K562 (cell line): Measurements from ENCODE around the gene CEMP1. TPM values are rescaled to one million over a fixed set of nuclear protein-coding genes. Genes with fewer than 3 reads are reported as not detected.

ENCODE experiments used
- ARID2 ChIP-seq: fragments of 450-650 bp; IDR thresholded peaks from 2 replicates; pipeline ENCODE4 v1.6.1; 2017; ENCODE audit warnings: antibody characterized with exemption, mild to moderate bottlenecking
- HINFP ChIP-seq: fragments of 450-650 bp; conservative IDR thresholded peaks from 2 replicates; pipeline ENCODE4 v1.6.1; 2016; ENCODE audit warnings: missing genetic modification characterization, low read depth, mild to moderate bottlenecking, control low read depth, missing compliant biosample characterization
- HMGXB4 ChIP-seq: sonication (generic); formaldehyde crosslinking; IDR thresholded peaks from 2 replicates; pipeline ENCODE4 v1.8.1; 2023; ENCODE audit warnings: mild to moderate bottlenecking, missing genetic modification reagents
- L3MBTL2 ChIP-seq: fragments of 450-650 bp; IDR thresholded peaks from 2 replicates; pipeline ENCODE4 v1.6.1; 2016; ENCODE audit warnings: mild to moderate bottlenecking, moderate library complexity
- NCOR1 ChIP-seq: fragments of 450-650 bp; IDR thresholded peaks from 2 replicates; pipeline ENCODE4 v1.6.1; 2016; ENCODE audit warnings: mild to moderate bottlenecking, moderate library complexity
- RBM22 ChIP-seq: fragments of 200-400 bp; formaldehyde crosslinking; IDR thresholded peaks from 2 replicates; pipeline ENCODE4 v1.6.1; 2018; ENCODE audit warnings: low read length, low read depth; ENCODE audit not compliant: poor library complexity, severe bottlenecking
- XRCC4 ChIP-seq: IDR thresholded peaks from one replicate; pipeline ENCODE4 v1.6.1; 2011; ENCODE audit not compliant: insufficient read depth, insufficient read length; ENCODE audit errors: extremely low read depth
- YY1 ChIP-seq, 3 experiments: IDR thresholded peaks; 2 replicates each; pipeline ENCODE4 v1.6.1; 2011; ENCODE audit warnings: low read length in 2 of 3, mild to moderate bottlenecking in 2 of 3, moderate library complexity in 2 of 3, borderline replicate concordance in 1 of 3, control low read depth in 1 of 3, low read depth in 1 of 3; ENCODE audit not compliant: insufficient read depth in 3 of 3, insufficient replicate concordance in 2 of 3, control insufficient read depth in 1 of 3, insufficient read length in 1 of 3; ENCODE audit errors: extremely low read depth in 1 of 3
- polyA plus RNA-seq, 8 experiments: library from polyadenylated mRNA; depleted of rRNA in 4 of 8; stranded (reverse) in 5 of 8; unstranded in 3 of 8; fragments of >200 nt; fragmentation: Nextera tagmentation in 2 of 8; fragmentation: Illumina TruSeq in 1 of 8; extraction: Ambion mirVana in 2 of 8; extraction: Trizol in 1 of 8; gene quantifications; 2 replicates each; pipeline versions ENCODE4 v1.2.1 to v1.2.3, GENCODE V29; 2011 to 2014; ENCODE audit warnings: inconsistent platforms in 1 of 8, missing spikeins in 1 of 8
- total RNA-seq, 7 experiments: library from RNA; depleted of rRNA in 6 of 7; stranded (reverse); fragments of >200 nt in 6 of 7; fragmentation: Illumina TruSeq in 2 of 7; extraction: Trizol in 2 of 7; gene quantifications; 2 replicates each; pipeline versions ENCODE4 v1.2.1 to v1.2.3, GENCODE V29; 2011 to 2021; ENCODE audit warnings: low replicate concordance in 1 of 7
- TF ChIP-seq, protein P1 (sequence below): fragments of 250-450 bp; sonication (Bioruptor Pico); IDR thresholded peaks from 2 replicates; pipeline ENCODE4 v1.8.0; 2021; ENCODE audit warnings: moderate library complexity, mild to moderate bottlenecking, inconsistent platforms
- TF ChIP-seq, protein P2 (sequence below): fragments of 200-600 bp; sonication (generic); IDR thresholded peaks from one replicate; pipeline ENCODE4 v1.6.1; 2012; ENCODE audit warnings: mild to moderate bottlenecking, low read depth, low read length, inconsistent platforms

The CEMP1 gene
- total and polyA plus RNA-seq, 9 of the 15 experiments (the other 6 are each of a cell fraction or from before 2014, with no cell fraction given): 0.05 to 0.45 TPM; not detected in 7

- TF ChIP-seq, protein P1, sequence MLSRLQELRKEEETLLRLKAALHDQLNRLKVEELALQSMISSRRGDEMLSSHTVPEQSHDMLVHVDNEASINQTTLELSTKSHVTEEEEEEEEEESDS (CRISPR knock-in tag): no peak
- TF ChIP-seq RBM22 (no peak), YY1 (IDR thresholded peaks at IDR 0.05; ENCODE audit: borderline replicate concordance in 1 of 3, control insufficient read depth in 1 of 3, extremely low read depth in 1 of 3, insufficient read depth in 3 of 3, insufficient read length in 1 of 3, insufficient replicate concordance in 2 of 3, low read depth in 1 of 3, low read length in 2 of 3) (peak; percentile 65 to 92 (median 89)), L3MBTL2 (peak; percentile 23; the same call in 1 of the 2 replicates), HMGXB4 (CRISPR knock-in tag) (no peak), HINFP (tag) (no peak), ARID2 (no peak), NCOR1 (no peak), XRCC4 (no peak)
- TF ChIP-seq, protein P2, sequence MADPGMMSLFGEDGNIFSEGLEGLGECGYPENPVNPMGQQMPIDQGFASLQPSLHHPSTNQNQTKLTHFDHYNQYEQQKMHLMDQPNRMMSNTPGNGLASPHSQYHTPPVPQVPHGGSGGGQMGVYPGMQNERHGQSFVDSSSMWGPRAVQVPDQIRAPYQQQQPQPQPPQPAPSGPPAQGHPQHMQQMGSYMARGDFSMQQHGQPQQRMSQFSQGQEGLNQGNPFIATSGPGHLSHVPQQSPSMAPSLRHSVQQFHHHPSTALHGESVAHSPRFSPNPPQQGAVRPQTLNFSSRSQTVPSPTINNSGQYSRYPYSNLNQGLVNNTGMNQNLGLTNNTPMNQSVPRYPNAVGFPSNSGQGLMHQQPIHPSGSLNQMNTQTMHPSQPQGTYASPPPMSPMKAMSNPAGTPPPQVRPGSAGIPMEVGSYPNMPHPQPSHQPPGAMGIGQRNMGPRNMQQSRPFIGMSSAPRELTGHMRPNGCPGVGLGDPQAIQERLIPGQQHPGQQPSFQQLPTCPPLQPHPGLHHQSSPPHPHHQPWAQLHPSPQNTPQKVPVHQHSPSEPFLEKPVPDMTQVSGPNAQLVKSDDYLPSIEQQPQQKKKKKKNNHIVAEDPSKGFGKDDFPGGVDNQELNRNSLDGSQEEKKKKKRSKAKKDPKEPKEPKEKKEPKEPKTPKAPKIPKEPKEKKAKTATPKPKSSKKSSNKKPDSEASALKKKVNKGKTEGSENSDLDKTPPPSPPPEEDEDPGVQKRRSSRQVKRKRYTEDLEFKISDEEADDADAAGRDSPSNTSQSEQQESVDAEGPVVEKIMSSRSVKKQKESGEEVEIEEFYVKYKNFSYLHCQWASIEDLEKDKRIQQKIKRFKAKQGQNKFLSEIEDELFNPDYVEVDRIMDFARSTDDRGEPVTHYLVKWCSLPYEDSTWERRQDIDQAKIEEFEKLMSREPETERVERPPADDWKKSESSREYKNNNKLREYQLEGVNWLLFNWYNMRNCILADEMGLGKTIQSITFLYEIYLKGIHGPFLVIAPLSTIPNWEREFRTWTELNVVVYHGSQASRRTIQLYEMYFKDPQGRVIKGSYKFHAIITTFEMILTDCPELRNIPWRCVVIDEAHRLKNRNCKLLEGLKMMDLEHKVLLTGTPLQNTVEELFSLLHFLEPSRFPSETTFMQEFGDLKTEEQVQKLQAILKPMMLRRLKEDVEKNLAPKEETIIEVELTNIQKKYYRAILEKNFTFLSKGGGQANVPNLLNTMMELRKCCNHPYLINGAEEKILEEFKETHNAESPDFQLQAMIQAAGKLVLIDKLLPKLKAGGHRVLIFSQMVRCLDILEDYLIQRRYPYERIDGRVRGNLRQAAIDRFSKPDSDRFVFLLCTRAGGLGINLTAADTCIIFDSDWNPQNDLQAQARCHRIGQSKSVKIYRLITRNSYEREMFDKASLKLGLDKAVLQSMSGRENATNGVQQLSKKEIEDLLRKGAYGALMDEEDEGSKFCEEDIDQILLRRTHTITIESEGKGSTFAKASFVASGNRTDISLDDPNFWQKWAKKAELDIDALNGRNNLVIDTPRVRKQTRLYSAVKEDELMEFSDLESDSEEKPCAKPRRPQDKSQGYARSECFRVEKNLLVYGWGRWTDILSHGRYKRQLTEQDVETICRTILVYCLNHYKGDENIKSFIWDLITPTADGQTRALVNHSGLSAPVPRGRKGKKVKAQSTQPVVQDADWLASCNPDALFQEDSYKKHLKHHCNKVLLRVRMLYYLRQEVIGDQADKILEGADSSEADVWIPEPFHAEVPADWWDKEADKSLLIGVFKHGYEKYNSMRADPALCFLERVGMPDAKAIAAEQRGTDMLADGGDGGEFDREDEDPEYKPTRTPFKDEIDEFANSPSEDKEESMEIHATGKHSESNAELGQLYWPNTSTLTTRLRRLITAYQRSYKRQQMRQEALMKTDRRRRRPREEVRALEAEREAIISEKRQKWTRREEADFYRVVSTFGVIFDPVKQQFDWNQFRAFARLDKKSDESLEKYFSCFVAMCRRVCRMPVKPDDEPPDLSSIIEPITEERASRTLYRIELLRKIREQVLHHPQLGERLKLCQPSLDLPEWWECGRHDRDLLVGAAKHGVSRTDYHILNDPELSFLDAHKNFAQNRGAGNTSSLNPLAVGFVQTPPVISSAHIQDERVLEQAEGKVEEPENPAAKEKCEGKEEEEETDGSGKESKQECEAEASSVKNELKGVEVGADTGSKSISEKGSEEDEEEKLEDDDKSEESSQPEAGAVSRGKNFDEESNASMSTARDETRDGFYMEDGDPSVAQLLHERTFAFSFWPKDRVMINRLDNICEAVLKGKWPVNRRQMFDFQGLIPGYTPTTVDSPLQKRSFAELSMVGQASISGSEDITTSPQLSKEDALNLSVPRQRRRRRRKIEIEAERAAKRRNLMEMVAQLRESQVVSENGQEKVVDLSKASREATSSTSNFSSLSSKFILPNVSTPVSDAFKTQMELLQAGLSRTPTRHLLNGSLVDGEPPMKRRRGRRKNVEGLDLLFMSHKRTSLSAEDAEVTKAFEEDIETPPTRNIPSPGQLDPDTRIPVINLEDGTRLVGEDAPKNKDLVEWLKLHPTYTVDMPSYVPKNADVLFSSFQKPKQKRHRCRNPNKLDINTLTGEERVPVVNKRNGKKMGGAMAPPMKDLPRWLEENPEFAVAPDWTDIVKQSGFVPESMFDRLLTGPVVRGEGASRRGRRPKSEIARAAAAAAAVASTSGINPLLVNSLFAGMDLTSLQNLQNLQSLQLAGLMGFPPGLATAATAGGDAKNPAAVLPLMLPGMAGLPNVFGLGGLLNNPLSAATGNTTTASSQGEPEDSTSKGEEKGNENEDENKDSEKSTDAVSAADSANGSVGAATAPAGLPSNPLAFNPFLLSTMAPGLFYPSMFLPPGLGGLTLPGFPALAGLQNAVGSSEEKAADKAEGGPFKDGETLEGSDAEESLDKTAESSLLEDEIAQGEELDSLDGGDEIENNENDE: no peak
Measured at GRCh38 chr16:2537451-2538379, 6.5 kb upstream of the CEMP1 start, which contains the start of gene PDPK1 (continued).
